A549 (cell line): Measurements from ENCODE around the gene SMC5. TPM values are rescaled to one million over a fixed set of nuclear protein-coding genes. Genes with fewer than 3 reads are reported as not detected.

ENCODE experiments used
- ATAC-seq, 2 experiments: fragments of 200-7000 bp in 1 of 2; fragments of >200 bp in 1 of 2; cut with Nextera tagmentation in 1 of 2; cut with Tn5 transposase in 1 of 2; 3 replicates each; pipeline versions ENCODE4 v1.8.0 to v1.9.1; 2018 to 2020; ENCODE audit warnings: mild to moderate bottlenecking in 1 of 2, moderate library complexity in 1 of 2
- CTCF ChIA-PET: fragments of 300-600 bp; sonication (Branson Sonifier 250); formaldehyde crosslinking; extraction: SDS; loops from one replicate; lab custom pipeline; 2021; ENCODE audit warnings: antibody characterized with exemption, inconsistent platforms; lab: Yijun Ruan, JAX
- POLR2A ChIA-PET: fragments of 350-600 bp; formaldehyde crosslinking; extraction: SDS; loops from one replicate; lab custom pipeline; 2021; ENCODE audit warnings: antibody characterized with exemption, inconsistent platforms; lab: Yijun Ruan, JAX
- DNase-seq, 2 experiments: peaks; one replicate each; pipeline versions ENCODE4 v3.0.0 to v3.0.0-alpha.2; 2011 to 2016; ENCODE audit warnings: low read depth in 1 of 2, low spot score in 1 of 2
- FAIRE-seq: peaks from 2 replicates; lab custom pipeline; 2011; peaks lifted over from hg19 to GRCh38; lab: Jason Lieb, UNC
- H3K27ac ChIP-seq, 2 experiments: fragments of >200 bp; sonication (Bioruptor Twin); formaldehyde crosslinking; 3 replicates each; pipeline ENCODE4 v1.5.1; 2016 to 2017
- H3K4me1 ChIP-seq: fragments of >200 bp; sonication (Bioruptor Twin); formaldehyde crosslinking; 3 replicates; pipeline ENCODE4 v1.6.1; 2016
- H3K4me2 ChIP-seq: fragments of >200 bp; sonication (Bioruptor Twin); formaldehyde crosslinking; 3 replicates; pipeline ENCODE4 v1.6.1; 2016
- H3K4me3 ChIP-seq: fragments of >200 bp; sonication (Bioruptor Twin); formaldehyde crosslinking; 3 replicates; pipeline ENCODE4 v1.5.1; 2016
- H3K9me3 ChIP-seq: fragments of >200 bp; sonication (Bioruptor Twin); formaldehyde crosslinking; 3 replicates; pipeline ENCODE4 v1.6.1; 2016
- BHLHE40 ChIP-seq: IDR thresholded peaks from 2 replicates; pipeline ENCODE4 v1.6.1; 2012; ENCODE audit warnings: low read depth, low read length, inconsistent platforms
- CBX2 ChIP-seq: fragments of 200-600 bp; sonication (generic); IDR thresholded peaks from 2 replicates; pipeline ENCODE4 v1.6.1; 2016; ENCODE audit warnings: low read depth, mild to moderate bottlenecking, borderline replicate concordance
- CBX8 ChIP-seq: fragments of 200-600 bp; sonication (generic); IDR thresholded peaks from 2 replicates; pipeline ENCODE4 v1.6.1; 2016
- CEBPB ChIP-seq, 2 experiments: fragments of >200 bp in 1 of 2; sonication (Bioruptor Twin) in 1 of 2; formaldehyde crosslinking in 1 of 2; IDR thresholded peaks; 2 replicates each; pipeline ENCODE4 v1.6.1; 2012 to 2016
- CHD4 ChIP-seq: fragments of 200-600 bp; sonication (generic); IDR thresholded peaks from 2 replicates; pipeline ENCODE4 v1.6.1; 2016; ENCODE audit warnings: antibody characterized with exemption, mild to moderate bottlenecking, borderline replicate concordance
- E2F6 ChIP-seq: IDR thresholded peaks from 2 replicates; pipeline ENCODE4 v1.6.1; 2012; ENCODE audit warnings: low read depth, borderline replicate concordance
- EHF ChIP-seq: fragments of 250-450 bp; sonication (Bioruptor Pico); IDR thresholded peaks from 2 replicates; pipeline ENCODE4 v1.5.0; 2020; ENCODE audit warnings: mild to moderate bottlenecking
- GATA3 ChIP-seq: IDR thresholded peaks from 2 replicates; pipeline ENCODE4 v1.6.1; 2012; ENCODE audit warnings: borderline replicate concordance
- HMGXB4 ChIP-seq: fragments of 250-450 bp; sonication (Bioruptor Pico); IDR thresholded peaks from 2 replicates; pipeline ENCODE4 v1.5.0; 2021; ENCODE audit warnings: mild to moderate bottlenecking, moderate library complexity, borderline replicate concordance
- HOXA7 ChIP-seq: fragments of 250-450 bp; sonication (Bioruptor Pico); IDR thresholded peaks from 2 replicates; pipeline ENCODE4 v1.5.0; 2020; ENCODE audit warnings: mild to moderate bottlenecking, moderate library complexity
- HOXB5 ChIP-seq: fragments of 250-450 bp; sonication (Bioruptor Pico); IDR thresholded peaks from 2 replicates; pipeline ENCODE4 v1.5.0; 2020; ENCODE audit warnings: mild to moderate bottlenecking, moderate library complexity
- JUN ChIP-seq, 2 experiments: fragments of >200 bp; sonication (Bioruptor Twin); formaldehyde crosslinking; IDR thresholded peaks; 2 replicates in 1 of 2; 3 replicates in 1 of 2; pipeline ENCODE4 v1.6.1; 2016 to 2017
- MAFK ChIP-seq: fragments of 450-650 bp; IDR thresholded peaks from 2 replicates; pipeline ENCODE4 v1.6.1; 2014; ENCODE audit not compliant: partially characterized antibody
- MAZ ChIP-seq: fragments of 150-350 bp; IDR thresholded peaks from 2 replicates; pipeline ENCODE4 v1.6.1; 2014; ENCODE audit warnings: antibody characterized with exemption, low read depth, low read length, borderline replicate concordance
- MYC ChIP-seq: IDR thresholded peaks from 2 replicates; pipeline ENCODE4 v1.6.1; 2012; ENCODE audit warnings: mild to moderate bottlenecking, inconsistent platforms, low read length, improper control_type of control experiment, borderline replicate concordance
- NR3C1 ChIP-seq: fragments of >200 bp; sonication (Bioruptor Twin); formaldehyde crosslinking; IDR thresholded peaks from 3 replicates; pipeline ENCODE4 v1.6.1; 2017
- TP53 ChIP-seq: fragments of 250-450 bp; sonication (Bioruptor Pico); IDR thresholded peaks from 2 replicates; pipeline ENCODE4 v1.5.0; 2021; ENCODE audit warnings: mild to moderate bottlenecking, moderate library complexity
- WGBS: methylation state at CpG from one replicate; pipeline ENCODE4 v1.1.6; 2017; ENCODE audit errors: missing lambda C conversion rate; 5-methylcytosine and 5-hydroxymethylcytosine counted together
- polyA plus RNA-seq, 4 experiments: library from polyadenylated mRNA; depleted of rRNA in 3 of 4; stranded (reverse); fragments of >200 nt; fragmentation: RNase III in 1 of 4; extraction: RNeasy Plus Mini Kit Qiagen cat#74134 plus additional on column Dnase treatment in 1 of 4; gene quantifications; 2 replicates in 3 of 4; 3 replicates in 1 of 4; pipeline ENCODE4 v1.2.3, GENCODE V29; 2011 to 2017
- TF ChIP-seq, protein P1 (sequence below): fragments of 150-350 bp; IDR thresholded peaks from 2 replicates; pipeline ENCODE4 v1.6.1; 2014; ENCODE audit warnings: low read depth, mild to moderate bottlenecking, low read length
- TF ChIP-seq, protein P2 (sequence below): fragments of >200 bp; sonication (Bioruptor Twin); formaldehyde crosslinking; IDR thresholded peaks from 3 replicates; pipeline ENCODE4 v1.6.1; 2016

SMC5 gene
- polyA plus RNA-seq, 2 of the 4 experiments (the other 2 are of a cell fraction), result 17.4 to 28.0 TPM

DNA sequence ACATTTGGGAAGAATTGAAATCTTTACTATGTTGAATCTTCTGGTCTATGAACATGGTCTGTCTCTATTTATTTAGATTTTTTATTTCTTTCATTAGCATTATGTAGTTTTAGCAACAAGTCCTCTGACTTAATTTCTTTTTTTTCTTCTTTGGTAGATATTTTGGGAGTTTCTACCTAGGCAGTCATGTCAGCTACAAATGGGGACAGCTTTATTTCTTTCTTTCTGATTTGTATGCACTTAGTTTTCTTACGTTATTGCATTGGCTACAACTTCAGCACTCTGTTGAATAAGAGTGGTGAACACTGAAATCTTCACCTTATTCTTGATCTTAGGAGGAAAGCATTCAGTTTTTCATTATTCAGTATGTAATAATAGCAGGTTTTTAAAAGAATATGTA lies 33.5 kb downstream of the SMC5 start:
- no peak overlapping the region for H3K4me3 ChIP-seq
- POLR2A ChIA-PET, result no interaction called here
- WGBS, result 90% methylated on average over 1 of the region's 1 CpG
- H3K27ac ChIP-seq, result no peak overlapping the region
- no peak overlapping the region for H3K4me2 ChIP-seq
- DNase-seq, result no peak
- no peak for FAIRE-seq
- no peak for ATAC-seq
- no peak for TF ChIP-seq MYC
- no peak for TF ChIP-seq MAZ
- TF ChIP-seq, protein P1, sequence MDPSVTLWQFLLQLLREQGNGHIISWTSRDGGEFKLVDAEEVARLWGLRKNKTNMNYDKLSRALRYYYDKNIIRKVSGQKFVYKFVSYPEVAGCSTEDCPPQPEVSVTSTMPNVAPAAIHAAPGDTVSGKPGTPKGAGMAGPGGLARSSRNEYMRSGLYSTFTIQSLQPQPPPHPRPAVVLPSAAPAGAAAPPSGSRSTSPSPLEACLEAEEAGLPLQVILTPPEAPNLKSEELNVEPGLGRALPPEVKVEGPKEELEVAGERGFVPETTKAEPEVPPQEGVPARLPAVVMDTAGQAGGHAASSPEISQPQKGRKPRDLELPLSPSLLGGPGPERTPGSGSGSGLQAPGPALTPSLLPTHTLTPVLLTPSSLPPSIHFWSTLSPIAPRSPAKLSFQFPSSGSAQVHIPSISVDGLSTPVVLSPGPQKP, result no peak
- TF ChIP-seq CHD4, result no peak
- TF ChIP-seq HOXA7 (CRISPR knock-in tag), result no peak
- no peak for TF ChIP-seq CBX8
- no peak for TF ChIP-seq NR3C1
- peaks cover 12% of the 10 kb centered on the region for H3K9me3 ChIP-seq
- no peaks in the 10 kb centered on the region for H3K4me1 ChIP-seq
- CTCF ChIA-PET, result no interaction called here

GRCh38 chr9:70293214-70293613 lies 34.4 kb downstream of the SMC5 start:
- H3K4me2 ChIP-seq, result no peak overlapping the region

More at GRCh38 chr9:70293214-70293613, 34.4 kb downstream of the SMC5 start:
- no peaks in the 10 kb centered on the region for H3K4me1 ChIP-seq
- DNase-seq, result no peak
- peaks cover 12% of the 10 kb centered on the region for H3K9me3 ChIP-seq
- no peak overlapping the region for H3K27ac ChIP-seq
- ChIA-PET CTCF (interaction anchor here (0.8 kb wide), 1 partner anchor 1299 kb away, joined by 3 read pairs; no protein-coding TSS in a partner anchor), POLR2A (no interaction called here)
- H3K4me3 ChIP-seq, result no peak overlapping the region
- TF ChIP-seq GATA3, result no peak
- no peak for TF ChIP-seq HOXA7 (CRISPR knock-in tag)
- no peak for TF ChIP-seq BHLHE40
- TF ChIP-seq HOXB5 (CRISPR knock-in tag), result no peak
- no peak for TF ChIP-seq NR3C1
- TF ChIP-seq HMGXB4 (CRISPR knock-in tag), result no peak
- TF ChIP-seq E2F6, result no peak
- TF ChIP-seq, protein P2, sequence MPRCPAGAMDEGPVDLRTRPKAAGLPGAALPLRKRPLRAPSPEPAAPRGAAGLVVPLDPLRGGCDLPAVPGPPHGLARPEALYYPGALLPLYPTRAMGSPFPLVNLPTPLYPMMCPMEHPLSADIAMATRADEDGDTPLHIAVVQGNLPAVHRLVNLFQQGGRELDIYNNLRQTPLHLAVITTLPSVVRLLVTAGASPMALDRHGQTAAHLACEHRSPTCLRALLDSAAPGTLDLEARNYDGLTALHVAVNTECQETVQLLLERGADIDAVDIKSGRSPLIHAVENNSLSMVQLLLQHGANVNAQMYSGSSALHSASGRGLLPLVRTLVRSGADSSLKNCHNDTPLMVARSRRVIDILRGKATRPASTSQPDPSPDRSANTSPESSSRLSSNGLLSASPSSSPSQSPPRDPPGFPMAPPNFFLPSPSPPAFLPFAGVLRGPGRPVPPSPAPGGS, result no peak
- no peak for TF ChIP-seq EHF
- no peak for TF ChIP-seq MAFK
- TF ChIP-seq JUN (IDR thresholded peaks at IDR 0.05), result no peak
- no peak for TF ChIP-seq CEBPB (IDR thresholded peaks at IDR 0.05)
- TF ChIP-seq CBX2, result no peak
- no peak for TF ChIP-seq TP53 (CRISPR knock-in tag)
- TF ChIP-seq, protein P1, result no peak
- TF ChIP-seq, all 56 proteins: peak for 0
- FAIRE-seq (no peak), ATAC-seq (no peak)
- WGBS, result 91% methylated on average over 1 of the region's 1 CpG
